ENCODE data around the gene FBN2.
"Not testable (repeated sequence)": the region's sequence is repeated elsewhere in the genome, so short reads cannot be mapped to it uniquely, and the experiment has no call there.

FBN2 gene

DNA sequence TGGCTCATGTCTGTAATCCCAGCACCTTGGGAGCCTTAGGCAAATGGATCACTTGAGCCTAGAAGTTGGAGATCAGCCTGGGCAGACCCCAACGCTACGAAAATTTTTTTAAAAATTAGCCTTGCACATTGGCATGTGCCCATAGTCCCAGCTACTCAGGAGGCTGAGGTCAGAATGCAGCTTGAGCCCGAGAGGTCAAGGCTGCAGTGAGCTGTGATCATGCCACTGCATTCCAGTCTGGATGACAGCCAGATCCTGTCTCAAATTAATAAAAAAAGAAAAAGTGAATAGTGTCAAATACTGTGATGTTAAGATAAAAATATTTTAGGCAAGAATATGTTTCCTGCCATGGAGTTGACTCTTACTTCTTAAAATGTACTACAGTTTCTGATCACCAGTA, 5.3 kb downstream of the FBN2 start:
- ATAC-seq = no peak

GRCh38 chr5:128532127-128532526, 5.9 kb downstream of the FBN2 start:
- ATAC-seq = no peak

- ATAC-seq = no peak
Measured at GRCh38 chr5:128528637-128529255, 9.3 kb downstream of the FBN2 start.

GRCh38 chr5:128528126-128528525, 9.9 kb downstream of the FBN2 start:
- ATAC-seq = no peak

- no peak for ATAC-seq
Measured at GRCh38 chr5:128527077-128527476, 11.0 kb downstream of the FBN2 start.

- no peak for ATAC-seq
Measured at GRCh38 chr5:128522336-128522735, 15.7 kb downstream of the FBN2 start.

- ATAC-seq = no peak
Measured at GRCh38 chr5:128519827-128520226, 18.2 kb downstream of the FBN2 start.

DNA sequence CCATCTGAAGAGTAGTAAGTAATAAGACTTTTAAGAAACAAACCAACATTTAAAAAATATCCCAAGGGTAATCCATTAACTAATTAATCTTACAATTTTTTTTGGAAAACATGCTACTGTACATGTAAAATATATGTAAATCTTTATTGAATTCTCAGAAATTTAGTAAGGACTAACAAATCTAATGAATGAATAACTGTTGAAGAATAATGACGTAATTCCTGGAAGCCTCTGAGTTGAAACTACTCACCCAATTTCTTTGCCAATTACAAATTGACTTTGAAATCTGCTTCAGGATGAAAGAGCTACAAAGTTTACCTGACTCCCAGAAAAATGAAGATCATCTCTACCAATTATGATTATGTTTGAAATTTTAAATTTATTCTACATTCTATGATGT, 21.1 kb downstream of the FBN2 start:
- no peak for ATAC-seq

GRCh38 chr5:128513806-128514205, 24.2 kb downstream of the FBN2 start:
- ATAC-seq = no peak

GRCh38 chr5:128512894-128513293, 25.2 kb downstream of the FBN2 start:
- no peak for ATAC-seq

DNA sequence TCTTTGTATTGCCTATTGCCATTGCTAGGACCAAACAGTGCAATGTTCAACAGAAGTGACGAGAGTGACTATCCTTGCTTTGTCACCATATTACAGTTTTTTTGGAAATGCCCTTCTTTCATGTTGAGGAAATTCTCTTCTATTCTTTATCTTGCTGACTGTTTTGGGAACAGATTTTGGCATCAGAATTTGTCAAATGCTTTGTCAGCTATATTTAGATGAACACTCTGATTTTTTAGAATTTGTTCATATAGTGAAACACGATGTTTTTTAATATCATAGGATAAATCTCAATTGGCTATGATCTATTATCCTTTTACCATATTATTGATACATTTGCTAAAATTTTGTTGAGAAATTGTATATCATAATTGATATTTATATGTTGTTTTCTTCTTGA, 31.4 kb downstream of the FBN2 start:
- no peak for ATAC-seq

DNA sequence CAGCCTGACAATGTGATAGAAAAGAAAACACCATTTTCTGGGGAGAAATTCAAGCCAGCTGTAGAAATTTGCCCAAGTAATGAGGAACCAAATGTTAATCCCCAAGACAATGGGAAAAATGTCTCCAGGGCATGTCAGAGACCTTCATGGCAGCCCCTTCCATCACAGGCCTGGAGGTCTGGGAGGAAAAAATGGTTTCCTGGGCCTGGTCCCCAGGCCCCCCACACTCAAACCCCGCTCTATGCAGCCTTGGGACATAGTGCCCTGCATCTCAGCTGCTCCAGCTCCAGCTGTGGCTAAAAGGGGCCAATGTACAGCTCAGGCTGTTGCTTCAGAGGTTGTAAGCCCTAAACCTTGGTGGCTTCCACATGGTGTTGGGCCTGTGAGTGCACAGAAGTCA, 34.3 kb downstream of the FBN2 start:
- ATAC-seq = not testable (repeated sequence)

- no peak for ATAC-seq
Measured at GRCh38 chr5:128498844-128499455, 39.1 kb downstream of the FBN2 start.

DNA sequence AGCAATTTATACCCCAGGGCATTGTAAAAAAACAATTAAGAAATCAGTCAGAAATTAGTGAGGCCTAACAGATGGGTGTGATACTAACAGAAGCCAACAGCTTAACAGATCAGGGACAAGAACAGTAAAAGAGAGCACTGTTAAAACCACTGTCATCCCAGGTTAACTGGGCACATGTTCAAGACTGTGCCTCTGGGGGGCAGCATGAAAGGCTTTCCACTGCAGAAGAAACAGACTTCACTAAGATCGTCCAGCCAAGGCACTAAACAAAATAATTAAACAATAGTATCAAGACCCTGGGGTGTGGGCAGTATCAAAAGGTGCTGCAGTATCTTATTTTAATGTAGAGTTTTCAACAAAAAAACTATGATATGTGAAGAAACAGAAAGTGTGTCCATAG, 43.5 kb downstream of the FBN2 start:
- ATAC-seq = no peak

DNA sequence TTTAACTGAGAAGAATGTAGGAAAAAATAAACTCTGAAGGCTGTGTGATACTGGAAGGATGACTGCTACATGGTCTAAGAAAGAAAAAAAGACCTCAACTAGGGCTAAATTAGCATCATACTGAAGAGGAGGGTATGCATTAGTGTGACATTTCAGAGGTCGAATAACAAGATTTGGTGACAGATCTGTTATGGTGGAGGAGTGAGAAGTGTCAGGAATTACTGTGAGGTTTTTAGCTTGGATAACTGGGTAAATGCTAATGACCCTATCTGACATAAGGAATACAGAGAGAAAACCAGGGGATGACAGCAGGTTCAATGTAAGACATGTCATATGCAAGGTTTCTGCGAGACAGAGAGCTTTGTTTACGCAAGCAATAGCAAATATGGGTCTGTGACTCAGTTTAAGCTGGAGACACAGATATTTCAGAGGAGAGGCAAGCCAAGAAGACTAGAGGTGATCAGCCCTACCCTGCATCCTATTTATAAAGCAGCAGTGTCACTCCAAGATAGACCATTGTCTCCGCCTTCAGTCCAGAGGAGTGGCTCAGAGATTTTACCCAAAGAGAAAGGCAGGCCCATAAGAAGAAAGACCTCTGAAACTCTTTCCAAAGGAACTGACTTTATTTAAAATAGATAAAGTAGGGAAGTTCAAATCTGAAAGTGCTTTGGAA, 44.3 kb downstream of the FBN2 start:
- no peak for ATAC-seq

GRCh38 chr5:128491291-128491690, 46.8 kb downstream of the FBN2 start:
- no peak for ATAC-seq

DNA sequence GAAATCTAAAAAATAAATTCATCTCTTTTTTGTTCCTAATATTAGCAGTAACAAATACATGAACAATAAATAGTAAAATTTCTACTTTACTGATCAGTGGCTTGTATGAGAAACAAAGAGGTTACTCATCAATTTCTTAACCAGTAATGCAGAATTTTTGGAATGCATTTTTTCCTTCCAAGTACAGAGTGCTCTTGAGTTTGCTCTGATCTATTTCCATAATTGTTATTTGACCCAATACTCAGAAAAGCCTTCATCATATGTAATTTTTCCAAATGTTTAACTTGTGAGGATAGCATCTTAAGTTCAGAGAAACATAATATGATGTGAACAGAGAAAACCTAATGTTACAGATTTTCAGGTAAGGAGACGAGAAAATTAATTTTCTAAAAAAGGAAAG, 47.3 kb downstream of the FBN2 start:
- no peak for ATAC-seq

DNA sequence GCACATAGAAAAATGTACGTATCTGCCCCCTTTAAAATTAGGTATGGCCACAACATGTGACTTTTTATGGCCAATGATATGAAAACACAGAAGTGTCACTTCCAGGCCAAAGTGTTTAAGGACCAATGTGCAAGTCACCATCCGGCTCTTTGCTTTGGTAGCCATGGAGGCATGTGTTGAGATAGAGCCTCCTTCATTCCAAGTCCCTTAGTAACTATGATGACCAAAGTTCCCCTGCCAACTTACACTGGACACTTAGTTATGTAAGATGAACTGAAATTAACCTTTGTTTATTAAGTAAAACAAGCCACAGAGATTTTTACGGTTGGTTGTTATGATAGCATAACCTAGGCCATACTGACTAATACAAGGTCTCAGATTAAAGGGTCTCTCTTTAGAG, 51.0 kb downstream of the FBN2 start:
- no peak for ATAC-seq

- ATAC-seq = no peak
Measured at GRCh38 chr5:128483738-128484137, 54.3 kb downstream of the FBN2 start.

DNA sequence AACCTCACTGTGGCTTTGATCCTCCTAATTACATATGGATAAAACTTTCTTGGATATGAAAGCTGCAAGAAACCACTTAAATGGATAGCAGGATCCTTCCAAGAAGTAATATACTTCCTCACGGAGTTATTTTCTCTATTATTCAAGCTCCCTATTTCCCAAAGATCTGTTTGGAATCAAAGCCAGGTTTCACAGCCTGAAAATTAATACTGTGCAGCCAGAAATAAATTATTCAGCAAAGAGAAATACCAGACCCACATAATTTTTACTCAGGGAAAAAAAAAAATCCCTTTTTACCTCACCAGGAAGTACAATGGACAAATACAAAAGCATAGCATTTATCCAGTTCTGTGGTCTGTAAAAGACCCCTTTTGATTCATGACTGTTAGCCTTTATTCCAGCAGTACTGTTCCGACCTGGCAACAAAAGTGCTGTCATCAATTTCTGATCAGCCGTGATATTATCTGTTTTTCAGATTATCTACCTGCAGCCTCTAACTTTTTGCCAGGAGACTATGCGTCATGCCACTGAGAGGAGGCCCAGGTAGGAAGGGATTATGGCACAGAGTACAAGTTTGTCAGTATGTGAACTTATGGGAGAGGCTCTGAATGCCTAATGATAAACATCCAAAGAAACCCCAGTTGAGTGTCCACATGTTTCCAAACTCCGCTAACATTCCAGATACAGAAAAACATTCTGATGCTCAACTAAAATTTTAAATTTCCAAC, 57.0 kb downstream of the FBN2 start:
- no peak for ATAC-seq

- ATAC-seq = no peak
Measured at GRCh38 chr5:128480158-128480557, 57.9 kb downstream of the FBN2 start.

- ATAC-seq = no peak
Measured at GRCh38 chr5:128478386-128479368, 59.4 kb downstream of the FBN2 start.

DNA sequence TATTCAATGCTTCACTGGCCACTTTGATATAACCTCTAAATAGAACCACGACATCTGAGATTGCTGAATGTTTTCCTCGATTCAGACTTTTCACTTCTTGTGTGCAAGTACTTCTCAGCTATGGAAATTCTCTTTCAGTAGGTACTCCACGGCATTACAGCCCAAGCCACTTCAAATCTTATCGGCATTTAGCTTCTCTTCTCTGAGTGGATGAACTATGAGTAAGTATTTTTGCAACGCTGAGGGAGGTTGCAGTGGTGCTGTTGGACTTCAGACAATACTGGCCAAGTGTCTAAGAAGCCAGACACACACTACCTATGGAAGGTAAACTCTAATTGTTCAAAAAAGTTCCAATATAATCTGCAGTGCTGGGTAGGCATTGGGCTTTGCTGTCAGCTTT, 60.1 kb downstream of the FBN2 start:
- ATAC-seq = no peak
